Stimulated activated CD8-positive, alpha-beta memory T cell treated with anti-CD3 and anti-CD28 coated beads, Interleukin-15, amount 100 ng/mL, for 1 hour (primary cell): ENCODE measurements around the gene EXD2.
"Not testable (repeated sequence)": the region's sequence is repeated elsewhere in the genome, so short reads cannot be mapped to it uniquely, and the experiment has no call there.

Experiments used
- DNase-seq: peaks from one replicate; pipeline ENCODE4 v3.0.0-alpha.2; 2020; ENCODE audit warnings: low read depth

The EXD2 gene

GRCh38 chr14:69191340-69192111, at the start of gene EXD2:
EXD2 (plus strand) TSS chr14:69191498; CDS start chr14:69209471, 17,973 bp downstream.
- peak; percentile 31 for DNase-seq

- no peak for DNase-seq
These were observed 49.7 kb upstream of the EXD2 start for GRCh38 chr14:69141550-69141949.

- DNase-seq: no peak
These were observed 49.2 kb upstream of the EXD2 start for GRCh38 chr14:69142101-69142500.

GRCh38 chr14:69149461-69150244, 41.6 kb upstream of the EXD2 start:
- DNase-seq: no peak

- peak; percentile 49 for DNase-seq
These were observed 39.7 kb upstream of the EXD2 start for GRCh38 chr14:69151458-69152180.

GRCh38 chr14:69152181-69152901, 39.0 kb upstream of the EXD2 start:
- DNase-seq: peak; percentile 20

GRCh38 chr14:69152902-69153151, 38.5 kb upstream of the EXD2 start, which contains the start of gene DCAF5:
DCAF5 (minus strand) TSS chr14:69153119; CDS start chr14:69152978, 141 bp downstream.
- DNase-seq: peak; percentile 79

GRCh38 chr14:69153152-69153872, 38.0 kb upstream of the EXD2 start:
- DNase-seq: no peak

- DNase-seq: no peak
These were observed 37.4 kb upstream of the EXD2 start for GRCh38 chr14:69153873-69154270.

- DNase-seq: no peak
These were observed 36.5 kb upstream of the EXD2 start for GRCh38 chr14:69154779-69155178.

GRCh38 chr14:69156224-69156623, 35.1 kb upstream of the EXD2 start:
- no peak for DNase-seq

- no peak for DNase-seq
These were observed 29.7 kb upstream of the EXD2 start for GRCh38 chr14:69161590-69161989.

- not testable (repeated sequence) for DNase-seq
These were observed 25.5 kb upstream of the EXD2 start for GRCh38 chr14:69165787-69166186.

- no peak for DNase-seq
These were observed 20.5 kb upstream of the EXD2 start for GRCh38 chr14:69170839-69171238.

GRCh38 chr14:69171569-69171968, 19.7 kb upstream of the EXD2 start:
- no peak for DNase-seq

GRCh38 chr14:69175130-69175529, 16.2 kb upstream of the EXD2 start:
- no peak for DNase-seq

- no peak for DNase-seq
These were observed 9.8 kb upstream of the EXD2 start for GRCh38 chr14:69181491-69181890.

GRCh38 chr14:69182580-69182979, 8.7 kb upstream of the EXD2 start:
- DNase-seq: not testable (repeated sequence)

GRCh38 chr14:69183735-69184134, 7.6 kb upstream of the EXD2 start:
- DNase-seq: no peak

- no peak for DNase-seq
These were observed 1.1 kb upstream of the EXD2 start for GRCh38 chr14:69190191-69190590.

- no peak for DNase-seq
These were observed 2.4 kb downstream of the EXD2 start for GRCh38 chr14:69193721-69194120.
